ENCODE measurements around the gene MAFG. TPM values are rescaled to one million over a fixed set of nuclear protein-coding genes. Genes with fewer than 3 reads are reported as not detected.
A peak's percentile ranks its signal among the peaks of the same experiment; 100 is the strongest.

Gene MAFG
- total and polyA plus RNA-seq, 2 of the 13 experiments (the other 11 are each of a cell fraction or from before 2014, with no cell fraction given): 14.5 to 20.0 TPM

GRCh38 chr17:81911277-81911961 lies 16.1 kb downstream of the MAFG start, which contains the start of gene PCYT2 (continued):
- TF ChIP-seq ZNF556 (CRISPR knock-in tag; IDR thresholded peaks at IDR 0.05; ENCODE audit: borderline replicate concordance): no peak
- TF ChIP-seq HDAC1 (CRISPR knock-in tag; IDR thresholded peaks at IDR 0.05): peak; percentile 56; the same call in 1 of the 2 replicates
- no peak for TF ChIP-seq NR1H2 (CRISPR knock-in tag; IDR thresholded peaks at IDR 0.05; ENCODE audit: borderline replicate concordance, low read depth)
- TF ChIP-seq TARDBP (CRISPR knock-in tag; IDR thresholded peaks at IDR 0.05): no peak
- TF ChIP-seq ZNF841 (CRISPR knock-in tag; IDR thresholded peaks at IDR 0.05; ENCODE audit: borderline replicate concordance): no peak
- TF ChIP-seq SP4 (CRISPR knock-in tag; IDR thresholded peaks at IDR 0.05): peak; percentile 40; the same call in 1 of the 2 replicates
- no peak for TF ChIP-seq ZBTB7B (CRISPR knock-in tag; IDR thresholded peaks at IDR 0.05)
- no peak for TF ChIP-seq MXD4 (CRISPR knock-in tag; IDR thresholded peaks at IDR 0.05)
- no peak for TF ChIP-seq CHD4 (IDR thresholded peaks at IDR 0.05; ENCODE audit: borderline replicate concordance, low read length)
- TF ChIP-seq ZNF737 (CRISPR knock-in tag; IDR thresholded peaks at IDR 0.05; ENCODE audit: borderline replicate concordance): no peak
- no peak for TF ChIP-seq NPAS2 (CRISPR knock-in tag; IDR thresholded peaks at IDR 0.05; ENCODE audit: borderline replicate concordance)
- TF ChIP-seq SRSF1 (optimal IDR thresholded peaks at IDR 0.05; ENCODE audit: low read depth, low read length): no peak
- peak; percentile 67; the same call in 1 of the 2 replicates for TF ChIP-seq MYC (CRISPR knock-in tag; IDR thresholded peaks at IDR 0.05; ENCODE audit: borderline replicate concordance)
- TF ChIP-seq XRCC5 (optimal IDR thresholded peaks at IDR 0.05; ENCODE audit: low read length): no peak
- no peak for TF ChIP-seq ZNF644 (CRISPR knock-in tag; IDR thresholded peaks at IDR 0.05; ENCODE audit: low read depth)
- TF ChIP-seq GFI1 (CRISPR knock-in tag; IDR thresholded peaks at IDR 0.05; ENCODE audit: borderline replicate concordance): no peak
- TF ChIP-seq ZNF331 (CRISPR knock-in tag; IDR thresholded peaks at IDR 0.05): no peak
- TF ChIP-seq, protein P1, sequence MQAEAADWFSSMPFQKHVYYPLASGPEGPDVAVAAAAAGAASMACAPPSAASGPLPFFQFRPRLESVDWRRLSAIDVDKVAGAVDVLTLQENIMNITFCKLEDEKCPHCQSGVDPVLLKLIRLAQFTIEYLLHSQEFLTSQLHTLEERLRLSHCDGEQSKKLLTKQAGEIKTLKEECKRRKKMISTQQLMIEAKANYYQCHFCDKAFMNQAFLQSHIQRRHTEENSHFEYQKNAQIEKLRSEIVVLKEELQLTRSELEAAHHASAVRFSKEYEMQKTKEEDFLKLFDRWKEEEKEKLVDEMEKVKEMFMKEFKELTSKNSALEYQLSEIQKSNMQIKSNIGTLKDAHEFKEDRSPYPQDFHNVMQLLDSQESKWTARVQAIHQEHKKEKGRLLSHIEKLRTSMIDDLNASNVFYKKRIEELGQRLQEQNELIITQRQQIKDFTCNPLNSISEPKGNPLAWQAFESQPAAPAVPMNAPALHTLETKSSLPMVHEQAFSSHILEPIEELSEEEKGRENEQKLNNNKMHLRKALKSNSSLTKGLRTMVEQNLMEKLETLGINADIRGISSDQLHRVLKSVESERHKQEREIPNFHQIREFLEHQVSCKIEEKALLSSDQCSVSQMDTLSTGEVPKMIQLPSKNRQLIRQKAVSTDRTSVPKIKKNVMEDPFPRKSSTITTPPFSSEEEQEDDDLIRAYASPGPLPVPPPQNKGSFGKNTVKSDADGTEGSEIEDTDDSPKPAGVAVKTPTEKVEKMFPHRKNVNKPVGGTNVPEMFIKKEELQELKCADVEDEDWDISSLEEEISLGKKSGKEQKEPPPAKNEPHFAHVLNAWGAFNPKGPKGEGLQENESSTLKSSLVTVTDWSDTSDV (CRISPR knock-in tag; IDR thresholded peaks at IDR 0.05): no peak
- 0 out of 4 replicates have a peak, but pooled peaks of 1 of the 2 experiments have one; percentile 3 for TF ChIP-seq EP300 (IDR thresholded peaks at IDR 0.05; ENCODE audit: low read depth in 2 of 2, low read length in 2 of 2)
- no peak for TF ChIP-seq EP300 (CRISPR knock-in tag; IDR thresholded peaks at IDR 0.05; ENCODE audit: borderline replicate concordance)
- TF ChIP-seq U2AF1 (optimal IDR thresholded peaks at IDR 0.05; ENCODE audit: low read depth, low read length): no peak
- TF ChIP-seq ZNF703 (CRISPR knock-in tag; IDR thresholded peaks at IDR 0.05; ENCODE audit: borderline replicate concordance): no peak
- TF ChIP-seq EHMT2 (IDR thresholded peaks at IDR 0.05; ENCODE audit: borderline replicate concordance, low read depth, low read length): no peak
- TF ChIP-seq ZSCAN21 (CRISPR knock-in tag; IDR thresholded peaks at IDR 0.05; ENCODE audit: borderline replicate concordance): no peak
- TF ChIP-seq ZNF124 (CRISPR knock-in tag; IDR thresholded peaks at IDR 0.05): no peak
- no peak for TF ChIP-seq ZIK1 (CRISPR knock-in tag; IDR thresholded peaks at IDR 0.05; ENCODE audit: borderline replicate concordance, low read depth)
- peak; percentile 34; the same call in 1 of the 2 replicates for TF ChIP-seq PATZ1 (CRISPR knock-in tag; IDR thresholded peaks at IDR 0.05)
- no peak for TF ChIP-seq ZNF44 (CRISPR knock-in tag; IDR thresholded peaks at IDR 0.05)

All from HepG2 (cell line).